ENCODE results near the gene GNPDA1. TPM values are rescaled to one million over a fixed set of nuclear protein-coding genes. Genes with fewer than 3 reads are reported as not detected.

GNPDA1 gene
- total and polyA plus RNA-seq, 10 of the 15 experiments (the other 5 are each of a cell fraction or from before 2014, with no cell fraction given), result 1.0 to 11.9 (median 3.9) TPM

DNA sequence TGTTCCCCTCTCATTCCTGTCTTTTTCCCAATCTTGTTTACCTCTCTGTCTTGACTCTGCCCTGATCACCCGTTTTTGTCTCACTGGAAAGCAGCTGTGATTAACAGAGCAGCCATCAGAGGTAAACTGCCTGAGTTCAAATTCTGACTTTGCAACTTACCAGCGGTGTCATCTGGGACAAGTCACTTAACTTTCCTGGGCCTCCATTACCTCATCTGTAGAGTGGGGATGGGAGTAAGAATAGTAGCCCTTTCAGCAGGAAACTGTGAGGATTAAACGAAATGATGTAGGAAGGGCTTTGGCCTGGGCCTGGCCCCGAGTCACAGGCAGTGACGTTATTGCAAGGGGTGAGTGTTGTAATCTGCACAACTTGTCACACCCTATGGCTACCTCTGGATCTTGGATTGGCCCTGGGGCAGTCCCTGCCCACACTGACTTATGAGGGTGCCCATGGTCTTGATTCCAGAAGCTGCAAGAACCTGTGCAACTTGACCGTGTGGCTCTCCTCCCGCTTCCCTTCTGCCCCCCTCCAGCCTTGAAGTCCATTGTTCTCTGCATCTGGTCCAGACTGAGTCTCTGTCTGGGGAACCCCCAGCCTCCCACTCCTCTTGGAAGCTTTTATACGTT lies 54.2 kb downstream of the GNPDA1 start:
- SMC1A ChIA-PET (ENCODE audit: uncharacterized antibody, unreplicated experiment), result interaction anchor here (3.9 kb wide), 1 partner anchor 267 kb away, joined by 46 read pairs; no protein-coding TSS in a partner anchor
- Histone ChIP-seq H4K20me1 (ENCODE audit: control insufficient read depth, insufficient read depth) (no peaks in the 10 kb centered on the region), H3K9ac (ENCODE audit: control insufficient read depth, insufficient read depth, low read length) (no peak overlapping the region), H3K4me2 (ENCODE audit: control insufficient read depth, insufficient read depth) (no peak overlapping the region), H3K36me3 (ENCODE audit: control insufficient read depth in 2 of 2, insufficient read depth in 2 of 2, low read length in 1 of 2) (no peaks in the 10 kb centered on the region), H3K9me3 (replicated peaks; ENCODE audit: control insufficient read depth, insufficient read depth, low read length) (no peaks in the 10 kb centered on the region), H3K27me3 (replicated peaks in 1 of 2; ENCODE audit: control insufficient read depth in 2 of 2, insufficient read depth in 2 of 2, low read length in 1 of 2) (no peaks in the 10 kb centered on the region), H3K4me3 (no peak overlapping the region), H3K4me1 (ENCODE audit: control insufficient read depth, insufficient read depth, low read length) (peaks cover 3% of the 10 kb centered on the region; the same call in 1 of the 2 replicates), H3K27ac (ENCODE audit: control insufficient read depth, insufficient read depth) (no peak overlapping the region), H2AFZ (ENCODE audit: control insufficient read depth, low read depth, low read length) (no peak overlapping the region), H3K79me2 (ENCODE audit: control insufficient read depth, insufficient read depth, low read length) (no peaks in the 10 kb centered on the region)
- ATAC-seq (no peak), DNase-seq (ENCODE audit: low read depth, low spot score) (no peak), FAIRE-seq (no peak)
- intact Hi-C loops (cut with micrococcal nuclease; ENCODE audit: unreplicated experiment) (no loop called here), in situ Hi-C loops (cut with MboI) (loop anchor here (5.0 kb wide), 1 partner anchor 266 kb away; no protein-coding TSS in a partner anchor)
- CTCF ChIA-PET, result interaction anchor here (0.6 to 5.2 kb wide), 8 partner anchors 36 to 293 kb away, joined by 4 to 101 read pairs (median 28); partner anchors contain the start of genes DELE1 and PCDH1
- BruUV-seq (replicated peaks), result no TSS peak
- POLR2A ChIA-PET, result interaction anchor here (2.5 kb wide), 1 partner anchor 11 kb away, joined by 8 read pairs; the partner anchor contains the start of gene RNF14
- 74% methylated on average over 8 of the region's 8 CpGs for WGBS (ENCODE audit: insufficient coverage, insufficient replicate concordance, low lambda C conversion rate, missing lambda C conversion rate)
- RAD21 ChIA-PET (ENCODE audit: unreplicated experiment), result interaction anchor here (1.3 to 3.8 kb wide), 2 partner anchors 265 to 267 kb away, joined by 5 to 57 read pairs; no protein-coding TSS in a partner anchor
- TF ChIP-seq JUNB (IDR thresholded peaks at IDR 0.05) (no peak), IRF5 (IDR thresholded peaks at IDR 0.05; ENCODE audit: borderline replicate concordance) (no peak), RCOR1 (conservative IDR thresholded peaks at IDR 0.05; ENCODE audit: low read depth, low read length) (no peak), E2F4 (IDR thresholded peaks at IDR 0.05; ENCODE audit: low read depth, low read length) (no peak), ATF2 (IDR thresholded peaks at IDR 0.05; ENCODE audit: low read length) (no peak), HDGF (IDR thresholded peaks at IDR 0.05) (no peak), MYB (IDR thresholded peaks at IDR 0.05; ENCODE audit: borderline replicate concordance, low read depth, low read length) (no peak), IKZF1 (conservative IDR thresholded peaks at IDR 0.05) (no peak), RUNX3 (IDR thresholded peaks at IDR 0.05; ENCODE audit: low read length) (no peak), FOXM1 (IDR thresholded peaks at IDR 0.05; ENCODE audit: low read depth, low read length) (no peak), CEBPB (IDR thresholded peaks at IDR 0.05; ENCODE audit: borderline replicate concordance in 1 of 2, low read depth in 2 of 2, low read length in 2 of 2) (no peak), HDAC2 (IDR thresholded peaks at IDR 0.05) (no peak), IKZF2 (IDR thresholded peaks at IDR 0.05) (no peak), ZNF274 (IDR thresholded peaks at IDR 0.05; ENCODE audit: insufficient read depth, insufficient read length) (no peak), BMI1 (IDR thresholded peaks at IDR 0.05; ENCODE audit: borderline replicate concordance) (no peak), MTA3 (IDR thresholded peaks at IDR 0.05; ENCODE audit: borderline replicate concordance, low read length) (no peak)
- TF ChIP-seq, protein P1, sequence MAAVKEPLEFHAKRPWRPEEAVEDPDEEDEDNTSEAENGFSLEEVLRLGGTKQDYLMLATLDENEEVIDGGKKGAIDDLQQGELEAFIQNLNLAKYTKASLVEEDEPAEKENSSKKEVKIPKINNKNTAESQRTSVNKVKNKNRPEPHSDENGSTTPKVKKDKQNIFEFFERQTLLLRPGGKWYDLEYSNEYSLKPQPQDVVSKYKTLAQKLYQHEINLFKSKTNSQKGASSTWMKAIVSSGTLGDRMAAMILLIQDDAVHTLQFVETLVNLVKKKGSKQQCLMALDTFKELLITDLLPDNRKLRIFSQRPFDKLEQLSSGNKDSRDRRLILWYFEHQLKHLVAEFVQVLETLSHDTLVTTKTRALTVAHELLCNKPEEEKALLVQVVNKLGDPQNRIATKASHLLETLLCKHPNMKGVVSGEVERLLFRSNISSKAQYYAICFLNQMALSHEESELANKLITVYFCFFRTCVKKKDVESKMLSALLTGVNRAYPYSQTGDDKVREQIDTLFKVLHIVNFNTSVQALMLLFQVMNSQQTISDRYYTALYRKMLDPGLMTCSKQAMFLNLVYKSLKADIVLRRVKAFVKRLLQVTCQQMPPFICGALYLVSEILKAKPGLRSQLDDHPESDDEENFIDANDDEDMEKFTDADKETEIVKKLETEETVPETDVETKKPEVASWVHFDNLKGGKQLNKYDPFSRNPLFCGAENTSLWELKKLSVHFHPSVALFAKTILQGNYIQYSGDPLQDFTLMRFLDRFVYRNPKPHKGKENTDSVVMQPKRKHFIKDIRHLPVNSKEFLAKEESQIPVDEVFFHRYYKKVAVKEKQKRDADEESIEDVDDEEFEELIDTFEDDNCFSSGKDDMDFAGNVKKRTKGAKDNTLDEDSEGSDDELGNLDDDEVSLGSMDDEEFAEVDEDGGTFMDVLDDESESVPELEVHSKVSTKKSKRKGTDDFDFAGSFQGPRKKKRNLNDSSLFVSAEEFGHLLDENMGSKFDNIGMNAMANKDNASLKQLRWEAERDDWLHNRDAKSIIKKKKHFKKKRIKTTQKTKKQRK (IDR thresholded peaks at IDR 0.05; ENCODE audit: low read depth, low read length), result no peak

Measured in GM12878 (cell line).